Vagina (tissue), 2 donors: ENCODE measurements around the gene TRMT44.

Source experiments
- CTCF ChIP-seq, 3 experiments: fragments of 450-650 bp in 2 of 3; fragments of 200-600 bp in 1 of 3; sonication (generic) in 1 of 3; IDR thresholded peaks; one replicate each; pipeline ENCODE4 v1.5.1; 2017 to 2019; ENCODE audit warnings: antibody characterized with exemption in 3 of 3, mild to moderate bottlenecking in 2 of 3, moderate library complexity in 2 of 3
- POLR2A ChIP-seq, 2 donors: fragments of 450-650 bp; IDR thresholded peaks; one replicate each; pipeline ENCODE4 v1.6.1; 2017; ENCODE audit warnings: antibody characterized with exemption in 2 of 2, mild to moderate bottlenecking in 2 of 2, moderate library complexity in 2 of 2
- POLR2AphosphoS5 ChIP-seq, 2 donors: sonication (generic); formaldehyde crosslinking; IDR thresholded peaks; one replicate each; pipeline ENCODE4 v1.9.0; 2017; ENCODE audit warnings: antibody characterized with exemption in 2 of 2, mild to moderate bottlenecking in 2 of 2, low read depth in 1 of 2; ENCODE audit not compliant: insufficient read depth in 1 of 2

GRCh38 chr4:8508740-8509139 is 68.2 kb downstream of the TRMT44 start:
- no peak for TF ChIP-seq POLR2A (IDR thresholded peaks at IDR 0.05)
- no peak for TF ChIP-seq CTCF (IDR thresholded peaks at IDR 0.05)
- no peak for TF ChIP-seq POLR2AphosphoS5 (IDR thresholded peaks at IDR 0.05; ENCODE audit: insufficient read depth in 1 of 2, low read depth in 1 of 2)
